OCI-M2 (cell line): ENCODE measurements around the gene MAN1A1.

Experiments
- DNase-seq: peaks from one replicate; lab custom pipeline; 2025; ENCODE audit not compliant: unreplicated experiment; lab: John Stamatoyannopoulos, UW

MAN1A1 gene

DNA sequence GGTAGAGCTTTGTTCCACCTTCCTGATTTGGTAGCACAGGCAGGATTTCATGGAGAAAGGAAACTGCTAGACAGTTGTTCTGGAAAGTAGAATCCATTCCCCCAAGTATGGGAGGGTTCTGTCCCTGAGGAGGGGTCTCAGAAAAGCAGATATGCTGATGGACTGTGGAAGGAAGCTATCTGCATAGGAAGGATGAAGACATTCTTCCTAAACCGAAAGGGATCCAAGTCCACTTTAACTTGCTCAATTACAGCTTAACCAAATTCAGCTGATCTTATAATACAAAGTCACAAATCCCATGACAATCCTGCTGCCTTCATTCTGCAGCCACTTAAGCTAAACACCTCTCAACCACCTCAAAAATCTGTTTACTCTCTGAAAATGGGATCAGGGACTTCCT lies 2.6 kb downstream of the MAN1A1 start:
- no peak for DNase-seq

DNA sequence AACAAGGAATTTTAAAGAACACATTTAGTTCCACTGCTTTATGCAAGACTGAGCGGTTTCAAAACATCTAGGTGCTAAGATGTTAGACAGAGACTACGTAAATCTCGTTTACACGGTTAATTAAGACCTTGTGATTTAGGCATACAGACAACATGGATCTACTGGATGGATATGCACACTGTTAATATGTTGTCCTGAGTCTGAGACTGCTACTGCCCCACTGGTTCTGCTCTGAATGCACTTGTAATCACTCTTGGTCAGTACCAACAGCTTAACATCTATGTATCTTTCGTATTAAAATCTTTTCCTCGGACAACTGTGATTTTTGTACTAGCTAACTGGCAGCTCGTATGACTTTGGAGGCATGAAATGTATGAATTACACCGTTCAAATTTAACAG lies 3.1 kb downstream of the MAN1A1 start:
- DNase-seq, result no peak

DNA sequence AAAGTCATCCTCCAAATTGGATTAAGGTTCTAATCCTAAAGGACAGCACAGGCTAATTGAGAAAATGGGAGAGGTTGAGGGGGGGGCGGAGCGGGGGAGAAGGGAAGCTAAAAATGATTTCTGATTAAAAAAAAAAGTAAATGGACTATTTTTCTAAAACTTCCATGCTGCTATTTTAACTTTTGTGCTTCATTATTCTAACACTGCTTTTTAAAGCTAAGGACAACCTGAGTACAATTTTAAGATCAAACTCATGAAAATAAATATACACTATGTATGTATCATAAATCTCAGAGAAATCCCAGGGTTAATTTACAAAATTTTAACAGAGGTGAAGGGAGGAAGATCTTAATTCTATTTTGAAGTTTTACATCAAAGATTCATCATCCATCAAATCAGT lies 4.4 kb downstream of the MAN1A1 start:
- no peak for DNase-seq

DNA sequence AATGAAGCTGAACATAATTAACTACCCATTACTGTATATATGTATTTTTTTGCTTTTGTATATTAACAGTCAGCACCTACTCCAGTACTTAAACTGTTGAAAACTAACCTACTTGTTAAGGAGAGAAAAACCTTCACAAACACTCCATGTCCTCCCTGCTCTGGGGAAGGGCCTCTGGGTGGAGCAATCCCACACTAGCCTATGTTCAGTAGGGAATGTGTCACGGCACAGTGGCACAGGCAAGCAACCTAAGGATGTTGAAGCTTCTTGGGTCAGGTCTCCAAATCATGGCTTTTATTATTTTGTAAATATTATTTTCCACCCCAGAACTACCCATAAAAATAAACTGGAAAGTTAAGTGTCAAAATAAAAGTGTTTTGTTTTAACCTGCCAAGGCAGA lies 5.3 kb downstream of the MAN1A1 start:
- DNase-seq, result no peak

DNA sequence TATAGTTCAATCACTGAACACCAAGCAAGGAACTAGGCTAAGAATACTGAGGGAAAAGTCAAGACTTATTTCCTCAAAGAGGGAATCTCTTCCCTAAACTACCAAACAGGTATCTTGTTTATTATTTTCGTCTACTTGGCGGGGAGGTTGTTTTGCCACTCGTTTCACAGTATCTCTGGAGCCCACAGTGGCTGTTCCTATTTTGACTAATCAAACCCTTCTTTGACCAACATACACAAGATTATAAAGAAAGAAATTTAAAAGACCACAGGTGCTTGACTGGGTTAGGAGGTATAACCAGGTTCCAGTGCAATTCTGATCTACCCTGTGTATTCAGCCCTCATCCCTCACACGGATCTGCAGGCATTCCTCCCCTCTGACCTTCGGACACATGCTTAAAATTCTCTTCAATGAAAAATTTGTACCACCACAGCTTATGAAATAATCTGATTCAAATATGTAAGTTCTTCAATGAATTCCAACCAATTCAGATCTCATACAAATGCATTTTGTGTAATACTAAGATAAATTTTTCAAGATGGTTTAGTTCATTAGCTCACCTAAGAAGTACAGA lies 5.9 kb downstream of the MAN1A1 start:
- DNase-seq, result no peak

DNA sequence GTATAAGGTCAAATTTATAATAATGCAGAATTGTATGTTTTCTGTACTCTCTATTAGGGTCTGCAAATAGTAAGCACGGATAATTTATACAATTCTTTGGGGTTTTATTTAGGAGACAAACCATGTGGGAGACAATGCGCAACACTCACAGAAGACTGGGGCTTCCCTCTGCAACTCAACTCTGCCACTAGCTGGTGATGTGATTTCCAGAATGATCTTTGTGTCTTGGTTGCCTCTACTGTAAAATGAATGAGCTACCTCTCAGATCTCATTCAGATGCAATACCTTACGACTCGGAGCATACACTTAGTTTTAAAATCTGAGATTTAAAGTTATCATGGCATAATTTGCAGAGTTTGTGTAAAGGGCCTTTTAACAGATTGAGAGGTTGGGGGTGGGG lies 6.4 kb downstream of the MAN1A1 start:
- DNase-seq, result no peak

DNA sequence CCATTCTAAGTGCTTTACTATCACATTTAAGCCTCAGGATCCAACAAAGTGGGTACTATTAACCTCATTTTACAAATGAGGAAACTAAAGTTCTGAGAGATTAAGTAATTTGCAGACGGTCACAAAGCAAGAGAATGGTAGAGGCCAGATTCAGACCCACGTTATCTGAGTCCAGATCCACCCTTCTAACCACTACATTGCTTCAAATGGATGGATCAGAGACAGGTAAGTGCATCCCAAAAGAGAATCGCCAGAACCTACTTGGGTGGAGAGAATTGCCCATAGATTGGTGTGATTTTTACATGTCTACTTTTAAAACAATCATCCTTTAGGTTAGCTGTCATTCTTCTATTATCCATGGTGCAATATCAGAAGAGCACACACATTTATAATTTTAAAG lies 7.1 kb downstream of the MAN1A1 start:
- DNase-seq, result no peak

DNA sequence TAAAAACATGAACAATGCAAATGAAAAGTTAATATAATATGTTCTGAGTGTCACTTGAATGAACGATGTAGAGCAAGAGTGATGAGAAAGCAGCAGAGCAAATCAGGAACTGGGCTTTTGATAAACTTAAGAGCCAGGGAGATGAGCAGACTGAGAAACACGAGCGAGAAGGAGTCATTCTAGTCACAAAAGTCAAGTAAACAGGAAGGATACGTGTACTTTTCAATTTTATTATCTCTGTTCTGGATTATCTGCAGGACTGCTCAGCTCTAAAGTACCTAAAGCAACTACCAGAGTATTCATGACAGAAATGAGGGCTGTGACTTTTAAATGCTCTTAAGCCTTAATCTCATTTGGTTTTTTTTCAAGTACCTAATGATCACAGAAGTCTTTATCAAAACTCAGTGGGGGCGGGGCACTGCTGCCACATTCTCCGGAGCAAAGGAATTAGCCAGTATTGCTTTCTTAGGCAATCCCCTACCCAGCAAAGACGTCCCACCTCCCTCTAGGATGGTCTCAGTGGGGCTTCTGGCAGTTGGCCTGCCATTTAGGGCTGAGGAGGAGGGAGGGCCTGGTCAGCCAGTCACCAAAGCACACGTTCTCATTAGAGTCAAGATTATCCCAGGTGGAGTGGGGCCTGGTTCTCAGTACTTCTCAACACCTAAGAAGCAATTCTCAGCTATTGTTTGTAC lies 8.6 kb downstream of the MAN1A1 start:
- no peak for DNase-seq

DNA sequence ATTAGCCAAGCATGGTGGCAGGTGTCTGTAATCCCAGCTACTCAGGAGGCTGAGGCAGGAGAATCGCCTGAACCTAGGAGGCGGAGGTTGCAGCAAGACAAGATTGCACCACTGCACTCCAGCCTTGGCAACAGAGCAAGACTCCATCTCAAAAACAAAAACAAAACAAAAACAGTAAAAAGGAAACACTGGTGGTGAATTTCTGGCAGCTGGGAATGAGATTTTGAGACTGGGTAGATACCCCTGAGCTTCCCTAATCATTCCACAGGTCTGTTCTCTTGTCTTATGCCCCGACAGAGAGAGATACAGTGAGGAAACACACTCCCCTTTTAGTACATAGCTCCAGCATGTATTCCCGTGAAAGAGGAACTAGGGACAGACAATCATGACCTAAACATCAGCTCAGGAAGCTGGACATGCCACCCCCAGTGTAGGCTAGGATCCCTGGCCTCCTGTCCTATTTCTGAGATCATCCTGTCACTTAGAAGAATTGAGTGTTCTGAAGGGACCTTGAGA lies 9.6 kb downstream of the MAN1A1 start:
- no peak for DNase-seq

DNA sequence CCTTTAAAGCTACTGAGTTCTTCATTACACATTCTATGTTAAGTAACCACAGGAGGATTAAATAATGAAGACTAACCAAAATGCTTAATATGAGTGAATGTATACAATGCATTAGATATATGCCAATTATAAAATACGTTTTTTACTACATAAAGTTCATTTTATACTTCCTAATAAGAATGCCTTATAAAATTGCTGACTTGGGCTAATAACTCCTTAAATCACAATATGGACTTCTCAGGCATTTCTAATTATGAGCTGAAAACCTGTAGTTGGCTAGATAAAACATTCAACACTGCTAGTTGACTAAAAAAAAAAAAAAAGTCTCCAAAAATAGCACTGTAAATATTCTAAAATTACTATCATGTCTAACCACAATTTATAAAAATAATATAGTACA lies 11.8 kb downstream of the MAN1A1 start:
- no peak for DNase-seq

DNA sequence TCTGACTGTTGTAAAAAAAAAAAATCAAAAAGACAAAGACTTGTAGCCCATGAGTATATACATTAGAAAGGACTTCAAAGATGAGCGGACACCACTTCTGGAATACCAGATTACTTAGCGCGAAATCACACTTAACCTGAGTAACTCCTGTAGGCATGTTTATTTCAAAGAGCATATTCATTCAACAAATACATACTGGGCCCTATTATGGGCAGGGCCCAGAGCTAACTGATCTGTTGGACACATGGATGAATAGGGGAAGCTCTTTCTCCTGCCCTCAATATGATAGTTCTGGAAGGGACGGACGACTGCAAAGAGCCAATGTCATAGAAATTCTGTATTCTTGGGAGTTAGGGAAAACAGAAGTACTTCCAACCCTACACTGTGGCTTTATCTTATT lies 12.3 kb downstream of the MAN1A1 start:
- no peak for DNase-seq

DNA sequence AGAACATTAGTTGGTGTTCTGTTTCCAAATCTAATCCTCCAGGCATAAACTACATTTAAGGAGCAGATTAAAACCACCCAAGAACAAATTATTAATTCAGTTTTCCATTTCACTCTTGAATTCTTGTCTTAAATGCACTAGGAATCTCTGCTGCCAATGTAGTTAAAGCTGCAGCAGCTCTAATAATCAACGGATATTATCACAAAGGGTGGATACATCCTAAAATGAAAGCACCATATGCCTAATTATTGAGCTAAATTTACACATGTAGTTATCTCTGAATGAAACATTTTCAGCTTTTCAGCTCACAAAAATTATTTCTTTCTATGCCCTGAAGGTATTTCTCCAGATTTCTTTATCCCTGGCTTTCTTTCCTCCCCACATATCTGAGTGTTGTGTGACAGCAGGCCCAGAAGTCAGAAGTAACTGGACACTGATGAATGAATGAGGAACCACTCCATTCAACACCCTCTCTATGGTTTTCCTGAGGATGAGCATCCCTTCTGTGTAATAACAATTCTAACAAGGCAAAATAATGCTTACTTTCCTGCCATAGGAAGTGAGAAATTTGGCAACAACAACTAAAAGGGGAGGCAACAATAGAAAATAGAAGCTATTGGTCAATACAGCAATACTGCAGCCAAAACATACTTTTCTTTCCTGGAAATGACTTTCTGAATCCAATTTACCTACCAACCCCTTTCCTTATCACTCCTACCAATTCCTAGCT lies 14.9 kb downstream of the MAN1A1 start:
- no peak for DNase-seq

DNA sequence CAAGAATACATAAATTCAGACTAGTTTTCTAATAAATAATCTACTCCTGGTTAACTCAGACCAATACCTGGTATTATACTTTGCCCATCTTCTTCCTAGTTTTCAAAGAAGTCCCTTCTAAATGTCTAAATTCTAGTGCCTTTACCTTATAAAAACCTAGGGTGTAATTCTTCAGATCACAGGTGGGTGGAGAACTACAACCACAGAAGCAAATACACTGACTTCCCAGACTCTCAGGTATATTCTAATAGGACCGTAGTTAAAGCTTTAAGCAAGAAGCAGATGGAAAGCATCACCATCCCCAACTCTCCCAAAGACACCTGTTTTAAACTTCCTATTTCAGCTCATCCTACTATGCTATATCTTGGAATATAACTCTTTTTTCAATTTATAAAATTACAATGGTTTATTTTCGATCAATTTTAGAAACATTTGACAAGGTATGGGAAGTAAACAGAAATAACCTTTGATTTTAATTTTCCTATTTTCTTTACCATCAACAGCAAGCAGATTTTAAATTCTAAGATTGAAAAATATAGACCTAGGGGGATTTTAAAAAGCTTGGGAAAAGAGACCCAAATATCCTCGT lies 15.8 kb downstream of the MAN1A1 start:
- no peak for DNase-seq

DNA sequence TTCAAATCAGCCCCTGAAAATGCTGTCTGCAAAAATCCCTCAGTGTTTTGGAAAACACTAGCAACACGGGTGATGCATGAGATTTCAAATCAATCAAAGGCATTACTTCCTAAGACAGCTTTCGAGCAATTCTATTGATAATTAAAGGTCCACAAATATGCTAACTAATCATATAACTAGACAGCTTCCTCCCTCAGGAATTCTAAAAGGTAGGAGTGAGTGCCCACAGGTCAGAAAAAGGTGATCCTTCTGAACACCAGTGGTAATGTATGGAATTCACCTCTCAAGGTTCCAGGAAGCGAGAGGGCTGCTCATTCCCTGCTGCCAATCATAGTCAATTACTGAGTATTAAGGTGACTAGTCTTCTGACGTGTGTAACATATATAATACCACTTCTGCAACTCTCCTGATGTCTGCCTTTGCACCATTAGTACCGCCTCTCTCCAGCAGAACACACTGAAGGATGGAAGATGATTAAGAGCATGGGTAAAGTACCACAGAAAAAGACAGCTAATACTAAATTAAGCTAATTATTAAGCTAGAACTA lies 16.4 kb downstream of the MAN1A1 start:
- no peak for DNase-seq

DNA sequence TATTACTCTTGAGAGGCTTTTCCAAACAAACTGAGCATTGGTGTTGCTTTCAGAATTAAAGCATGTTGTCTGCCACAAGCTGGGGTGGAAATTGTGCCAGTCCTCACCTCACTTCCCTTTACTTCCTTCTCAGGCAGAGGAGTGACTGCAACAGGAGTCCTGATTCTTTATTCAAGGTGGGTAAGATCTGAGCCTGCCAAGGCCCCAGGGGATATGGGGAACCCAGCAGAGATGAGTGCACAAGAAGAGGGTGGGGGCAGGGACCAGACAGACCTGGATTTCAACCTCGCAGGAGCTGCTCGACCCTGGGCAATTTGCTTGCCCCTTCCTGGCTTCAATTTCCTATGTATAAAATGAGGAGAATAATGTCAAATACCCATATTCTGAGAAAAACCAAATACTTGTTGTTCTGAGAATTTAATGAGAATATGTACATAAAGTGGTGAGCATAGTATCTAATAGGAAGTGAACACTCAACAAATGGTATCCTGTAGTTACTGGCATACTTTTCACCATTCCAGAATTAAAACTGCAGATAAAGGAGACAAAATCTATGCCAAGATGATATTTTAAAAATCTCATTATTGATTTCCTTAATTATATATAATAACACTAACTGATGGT lies 17.8 kb downstream of the MAN1A1 start:
- no peak for DNase-seq

DNA sequence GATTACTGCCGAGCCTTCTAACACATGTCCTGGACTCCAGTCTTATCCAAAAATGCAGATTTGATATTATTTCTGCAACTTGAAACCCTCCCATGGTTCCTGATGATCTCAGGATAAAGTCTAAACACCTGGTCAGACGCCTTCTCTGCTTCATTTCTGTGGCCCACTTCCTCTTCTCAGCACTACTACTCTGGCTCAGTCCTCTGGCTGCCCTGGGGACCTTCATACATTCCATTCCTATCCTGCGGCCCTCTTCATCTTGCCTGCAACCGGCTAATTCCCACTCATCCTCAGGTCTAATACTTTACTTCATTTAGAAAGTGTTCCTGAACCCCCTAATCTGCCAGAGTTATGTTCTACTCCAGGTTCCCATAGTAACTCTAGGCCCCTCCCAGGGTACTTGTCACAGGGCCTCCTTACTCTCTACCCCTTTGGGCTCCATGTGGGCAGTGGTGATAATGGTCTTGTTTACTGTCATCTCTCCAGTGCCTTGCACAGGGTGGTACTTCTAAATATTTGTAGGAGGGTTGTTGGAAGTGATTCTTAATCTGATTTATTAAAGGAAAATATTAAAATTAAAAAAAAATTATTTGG lies 18.9 kb downstream of the MAN1A1 start:
- DNase-seq, result no peak

DNA sequence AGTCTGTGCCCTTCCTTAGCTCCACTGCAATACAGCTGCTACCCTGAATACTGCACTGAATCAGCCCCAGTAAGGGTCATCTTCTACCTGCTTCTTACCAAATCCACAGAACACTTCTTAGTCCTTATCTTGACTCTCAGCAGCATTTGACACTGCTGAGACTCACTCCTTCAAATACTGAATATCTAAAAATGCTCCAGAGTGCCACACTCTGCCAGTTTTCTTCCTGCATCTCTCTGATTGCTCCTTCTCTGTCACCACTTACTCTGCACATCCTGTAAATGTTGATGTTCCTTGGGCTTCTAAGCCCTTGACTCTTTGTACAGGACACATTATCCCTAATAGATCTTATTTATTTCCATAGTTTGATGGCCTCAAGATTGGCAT lies 19.8 kb downstream of the MAN1A1 start:
- DNase-seq, result no peak

DNA sequence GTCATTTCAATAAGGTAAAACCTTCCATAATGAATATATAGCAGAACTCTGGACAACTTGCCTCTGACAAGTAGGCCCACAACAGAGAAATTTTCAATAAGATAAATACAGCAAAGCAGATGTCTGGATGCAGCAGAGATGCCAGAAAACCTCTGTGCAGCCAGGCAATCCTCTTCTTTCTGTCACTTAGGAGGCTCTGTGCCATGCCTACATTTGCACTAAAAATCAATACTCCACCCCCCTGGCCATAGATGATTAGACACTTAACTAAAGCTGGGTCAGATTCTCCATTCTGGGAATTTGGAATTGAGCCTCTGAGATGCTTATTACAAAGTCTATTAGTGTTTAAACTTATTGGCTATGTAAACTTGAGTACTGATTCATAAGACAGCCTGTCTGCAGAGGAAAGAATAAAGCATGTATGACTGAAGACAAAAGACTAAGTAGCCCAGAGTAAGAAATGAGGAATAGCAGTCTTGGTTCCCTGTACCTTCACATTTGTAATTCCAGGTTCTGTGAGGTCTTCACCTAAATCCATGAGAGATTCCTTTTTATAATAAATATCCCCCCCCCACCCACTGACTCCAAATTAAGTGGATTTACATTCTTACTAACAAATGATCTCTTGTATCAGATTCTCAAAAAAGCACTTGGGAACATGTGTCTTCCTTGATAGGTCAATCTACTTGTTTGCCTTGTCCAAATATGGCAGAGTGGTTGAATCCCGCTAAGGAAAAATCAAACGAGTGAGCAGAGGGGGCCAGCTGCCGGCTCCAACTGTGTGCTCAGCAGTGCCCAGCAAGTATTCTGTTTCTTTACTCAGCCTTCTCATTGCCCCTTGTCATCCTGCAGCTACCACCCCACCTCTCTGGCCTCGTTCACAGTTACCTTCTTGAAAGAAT lies 20.4 kb downstream of the MAN1A1 start:
- DNase-seq, result no peak

DNA sequence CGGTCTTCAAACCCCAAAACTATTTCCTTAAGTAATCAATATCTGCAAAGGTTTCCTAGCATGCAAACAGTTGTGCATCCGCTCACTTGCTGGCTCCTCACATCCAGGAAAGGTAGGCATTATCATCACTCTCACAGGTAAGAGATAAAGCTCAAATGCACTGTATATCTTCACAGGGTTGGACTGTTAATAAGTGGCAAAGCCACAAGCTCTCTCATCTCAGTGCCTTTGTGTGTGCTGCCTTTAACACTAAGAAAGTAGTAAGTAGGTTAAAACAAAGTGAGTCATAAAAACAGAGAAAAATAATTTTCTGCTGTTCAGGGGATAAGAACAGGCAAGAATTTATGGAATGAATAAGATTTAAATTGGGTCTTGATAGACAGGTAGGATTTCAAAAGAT lies 21.3 kb downstream of the MAN1A1 start:
- DNase-seq, result no peak

DNA sequence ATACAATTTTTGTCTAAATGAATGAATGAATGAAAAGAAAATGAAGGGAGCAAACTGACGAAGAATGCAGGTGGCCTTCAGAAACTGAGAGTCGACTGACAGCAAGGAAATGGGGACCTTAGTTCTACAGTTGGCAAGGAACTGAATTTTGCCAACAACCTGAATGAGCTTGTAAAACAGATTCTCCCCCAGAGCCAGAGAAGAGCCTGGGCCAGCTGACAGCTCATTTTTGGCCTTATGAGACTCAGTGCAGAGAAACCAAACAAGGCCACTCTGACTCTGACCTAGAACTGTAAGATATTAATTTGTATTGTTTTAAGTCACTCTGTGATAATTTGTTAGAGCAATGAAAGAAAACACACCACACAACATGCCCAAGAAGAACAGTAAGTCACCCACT lies 21.8 kb downstream of the MAN1A1 start:
- no peak for DNase-seq
